Measurements from ENCODE around the gene LDLRAD2. TPM values are rescaled to one million over a fixed set of nuclear protein-coding genes. Genes with fewer than 3 reads are reported as not detected.
"Not testable (repeated sequence)": the region's sequence is repeated elsewhere in the genome, so short reads cannot be mapped to it uniquely, and the experiment has no call there.

Gene LDLRAD2
- total RNA-seq, 1 donor from 2014 or later: not detected

- TF ChIP-seq POLR2A (IDR thresholded peaks at IDR 0.05) (no peak), CTCF (IDR thresholded peaks at IDR 0.05) (no peak)
- no peak overlapping the region for H3K27ac ChIP-seq
- H3K4me3 ChIP-seq: no peak overlapping the region
- H3K9me3 ChIP-seq: no peaks in the 10 kb centered on the region
- intact Hi-C loops (cut with DNase I): no loop called here
- peak in 1 of 2 donors; percentile 79 for DNase-seq (ENCODE audit: extremely low spot score in 2 of 2)
- peaks cover 4 to 68% of the 10 kb centered on the region in 2 donors for H3K36me3 ChIP-seq
- no peaks in the 10 kb centered on the region for H3K4me1 ChIP-seq
- H3K27me3 ChIP-seq: no peaks in the 10 kb centered on the region
Observed at GRCh38 chr1:21823206-21823979, 11.3 kb downstream of the LDLRAD2 start.

DNA sequence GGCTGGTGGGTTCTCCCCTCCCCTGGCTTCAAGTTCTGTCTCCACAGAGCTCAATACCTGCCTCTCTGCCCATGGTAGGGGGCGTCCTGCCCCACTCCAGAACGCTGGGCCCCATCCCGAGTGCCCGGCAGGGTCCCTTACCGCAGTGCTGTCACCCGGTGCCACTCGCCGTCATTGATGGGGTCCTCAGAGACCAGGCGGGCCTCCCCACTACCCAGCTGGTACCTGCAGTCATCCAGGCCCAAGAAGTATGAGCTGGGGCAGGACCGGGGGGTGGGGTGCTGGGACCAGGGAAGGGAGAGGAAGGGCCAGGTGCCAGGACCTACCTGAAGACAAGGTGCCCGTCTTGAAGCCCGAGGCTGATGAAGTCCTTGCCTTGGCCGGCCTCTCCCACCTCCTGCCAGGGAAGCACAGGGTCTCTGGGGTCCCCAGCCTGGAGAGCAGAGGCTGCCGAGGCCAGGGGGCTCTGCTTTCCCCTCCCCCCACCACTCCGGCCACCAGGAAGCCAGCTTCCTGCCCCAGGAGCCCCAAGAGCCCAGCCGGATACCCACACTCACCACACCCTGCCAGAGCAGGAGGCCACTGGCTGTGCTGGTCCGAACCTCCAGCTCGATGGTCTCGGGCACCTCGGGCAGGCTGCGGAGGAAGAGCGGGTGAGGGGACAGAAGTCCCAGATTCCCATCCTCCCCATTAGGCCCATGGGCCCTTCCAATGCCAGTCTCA lies 12.1 kb downstream of the LDLRAD2 start:
- intact Hi-C loops (cut with DNase I): no loop called here
- H3K36me3 ChIP-seq: peaks cover 4 to 75% of the 10 kb centered on the region in 2 donors
- no peaks in the 10 kb centered on the region for H3K9me3 ChIP-seq
- DNase-seq (ENCODE audit: extremely low spot score in 2 of 2): peak in 1 of 2 donors; percentile 76
- TF ChIP-seq POLR2A (IDR thresholded peaks at IDR 0.05) (no peak), CTCF (IDR thresholded peaks at IDR 0.05) (no peak), POLR2AphosphoS5 (IDR thresholded peaks at IDR 0.05; ENCODE audit: insufficient read depth in 1 of 2, low read depth in 1 of 2) (peak in 1 of 2 donors; percentile 6)
- no peak overlapping the region for H3K27ac ChIP-seq
- no peaks in the 10 kb centered on the region for H3K4me1 ChIP-seq
- no peaks in the 10 kb centered on the region for H3K27me3 ChIP-seq
- no peak overlapping the region for H3K4me3 ChIP-seq

DNA sequence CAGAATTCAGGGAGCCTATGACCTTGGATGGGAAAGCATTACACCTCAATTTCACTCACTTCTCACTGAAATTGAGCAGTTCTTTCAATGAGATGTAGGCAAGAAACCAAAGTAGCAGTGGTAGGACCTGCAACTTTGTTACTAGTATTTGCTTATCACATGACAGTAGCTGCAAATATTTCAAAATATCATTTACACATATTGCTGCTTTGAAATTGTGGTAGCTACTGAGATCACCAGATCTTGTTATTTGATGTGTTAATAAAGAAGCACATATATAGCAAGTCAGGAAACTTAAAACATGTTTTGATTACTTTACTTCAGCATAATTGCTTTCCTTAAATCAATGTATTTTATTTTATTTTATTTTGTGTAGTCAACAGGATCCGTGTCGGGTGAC lies 12.9 kb downstream of the LDLRAD2 start:
- intact Hi-C loops (cut with DNase I): no loop called here
- H3K4me3 ChIP-seq: no peak overlapping the region
- H3K36me3 ChIP-seq: peaks cover 4 to 83% of the 10 kb centered on the region in 2 donors
- no peak for DNase-seq (ENCODE audit: extremely low spot score in 2 of 2)
- no peak overlapping the region for H3K27ac ChIP-seq
- H3K4me1 ChIP-seq: no peaks in the 10 kb centered on the region
- H3K27me3 ChIP-seq: no peaks in the 10 kb centered on the region
- no peak for TF ChIP-seq POLR2AphosphoS5 (IDR thresholded peaks at IDR 0.05; ENCODE audit: insufficient read depth in 1 of 2, low read depth in 1 of 2)
- no peak for TF ChIP-seq CTCF (IDR thresholded peaks at IDR 0.05)
- H3K9me3 ChIP-seq: no peaks in the 10 kb centered on the region

- peaks cover 4 to 88% of the 10 kb centered on the region in 2 donors for H3K36me3 ChIP-seq
- H3K4me1 ChIP-seq: no peaks in the 10 kb centered on the region
- H3K27me3 ChIP-seq: no peaks in the 10 kb centered on the region
- TF ChIP-seq CTCF (IDR thresholded peaks at IDR 0.05): no peak
- no peak for TF ChIP-seq POLR2A (IDR thresholded peaks at IDR 0.05)
- TF ChIP-seq POLR2AphosphoS5 (IDR thresholded peaks at IDR 0.05; ENCODE audit: insufficient read depth in 1 of 2, low read depth in 1 of 2): no peak
- H3K27ac ChIP-seq: no peak overlapping the region
- intact Hi-C loops (cut with DNase I): no loop called here
- no peak overlapping the region for H3K4me3 ChIP-seq
- H3K9me3 ChIP-seq: no peaks in the 10 kb centered on the region
- no peak for DNase-seq (ENCODE audit: extremely low spot score in 2 of 2)
Observed at GRCh38 chr1:21825393-21825792, 13.3 kb downstream of the LDLRAD2 start.

GRCh38 chr1:21826694-21827093 lies 14.6 kb downstream of the LDLRAD2 start:
- DNase-seq (ENCODE audit: extremely low spot score in 2 of 2); H3K4me3 ChIP-seq; H3K4me1 ChIP-seq; H3K27ac ChIP-seq; H3K9me3 ChIP-seq; H3K27me3 ChIP-seq; intact Hi-C loops (cut with DNase I): not testable (repeated sequence)
- peaks cover 4 to 96% of the 10 kb centered on the region in 2 donors for H3K36me3 ChIP-seq

Data from vagina (tissue), 2 donors.